Neuronal stem cell (in vitro differentiated cells): ENCODE measurements around the gene TMPRSS11D.
A peak's percentile ranks its signal among the peaks of the same experiment; 100 is the strongest.

ENCODE experiments used
- DNase-seq: peaks from one replicate; pipeline ENCODE4 v3.0.0-alpha.2; 2013; ENCODE audit warnings: low spot score
- H2AFZ ChIP-seq: one replicate; pipeline ENCODE4 v1.6.1; 2013; ENCODE audit warnings: mild to moderate bottlenecking, low read length, inconsistent platforms
- H2AK5ac ChIP-seq: 2 replicates; pipeline ENCODE4 v1.6.1; 2013; ENCODE audit warnings: low read depth, mild to moderate bottlenecking, inconsistent platforms, low read length, moderate library complexity, mixed read lengths
- H2BK120ac ChIP-seq: 2 replicates; pipeline ENCODE4 v1.6.1; 2013; ENCODE audit warnings: low read depth, mild to moderate bottlenecking, inconsistent platforms, low read length, moderate library complexity, mixed read lengths
- H2BK12ac ChIP-seq: one replicate; pipeline ENCODE4 v1.6.1; 2013; ENCODE audit warnings: low read length, inconsistent platforms
- H2BK15ac ChIP-seq: 2 replicates; pipeline ENCODE4 v1.6.1; 2013; ENCODE audit warnings: mild to moderate bottlenecking, low read length, inconsistent platforms, mixed read lengths
- H2BK5ac ChIP-seq: one replicate; pipeline ENCODE4 v1.6.1; 2013; ENCODE audit warnings: inconsistent platforms, mild to moderate bottlenecking, low read length, moderate library complexity
- H3K14ac ChIP-seq: one replicate; pipeline ENCODE4 v1.6.1; 2013; ENCODE audit warnings: low read length, inconsistent platforms
- H3K18ac ChIP-seq: 2 replicates; pipeline ENCODE4 v1.6.1; 2013; ENCODE audit warnings: low read length, inconsistent platforms
- H3K23ac ChIP-seq: 2 replicates; pipeline ENCODE4 v1.6.1; 2013; ENCODE audit warnings: low read depth, mild to moderate bottlenecking, mixed read lengths, low read length, inconsistent platforms; ENCODE audit not compliant: poor library complexity
- H3K27ac ChIP-seq: replicated peaks from 3 replicates; pipeline ENCODE4 v1.5.1; 2013; ENCODE audit warnings: low read length, inconsistent platforms
- H3K27me3 ChIP-seq, 3 experiments: 2 replicates each; pipeline ENCODE4 v1.6.1; 2013; ENCODE audit warnings: low read length in 3 of 3, mild to moderate bottlenecking in 2 of 3, inconsistent platforms in 1 of 3, low read depth in 1 of 3, mixed read lengths in 1 of 3, moderate library complexity in 1 of 3; ENCODE audit not compliant: control insufficient read depth in 3 of 3, insufficient read depth in 3 of 3
- H3K36me3 ChIP-seq, 2 donors: replicated peaks in 1 of 2; 2 replicates each; pipeline ENCODE4 v1.6.1; 2013; ENCODE audit warnings: low read length in 2 of 2; ENCODE audit not compliant: control insufficient read depth in 2 of 2, insufficient read depth in 2 of 2
- H3K4ac ChIP-seq: 2 replicates; pipeline ENCODE4 v1.6.1; 2013; ENCODE audit warnings: inconsistent platforms, mild to moderate bottlenecking, low read length, moderate library complexity
- H3K4me1 ChIP-seq, 2 donors: 1 replicate in 1 of 2; 2 replicates in 1 of 2; pipeline ENCODE4 v1.6.1; 2013; ENCODE audit warnings: low read length in 2 of 2, low read depth in 1 of 2; ENCODE audit not compliant: control insufficient read depth in 2 of 2, insufficient read depth in 1 of 2
- H3K4me2 ChIP-seq: one replicate; pipeline ENCODE4 v1.6.1; 2013; ENCODE audit warnings: mild to moderate bottlenecking, low read length, inconsistent platforms; ENCODE audit not compliant: insufficient read depth, poor library complexity, severe bottlenecking
- H3K4me3 ChIP-seq, 2 donors: 2 replicates each; pipeline ENCODE4 v1.5.1; 2013; ENCODE audit warnings: low read length in 2 of 2, mild to moderate bottlenecking in 2 of 2, inconsistent platforms in 1 of 2, moderate library complexity in 1 of 2
- H3K79me1 ChIP-seq: one replicate; pipeline ENCODE4 v1.6.1; 2013; ENCODE audit warnings: low read depth, mild to moderate bottlenecking, inconsistent platforms, low read length, moderate library complexity
- H3K9ac ChIP-seq: one replicate; pipeline ENCODE4 v1.6.1; 2013; ENCODE audit warnings: mild to moderate bottlenecking, low read depth, low read length, inconsistent platforms; ENCODE audit not compliant: poor library complexity
- H3K9me3 ChIP-seq, 2 donors: replicated peaks in 1 of 2; 2 replicates each; pipeline versions ENCODE3 to v1.6.1; 2013; ENCODE audit warnings: low read length in 2 of 2, mild to moderate bottlenecking in 2 of 2, inconsistent platforms in 1 of 2, low read depth in 1 of 2, mixed read lengths in 1 of 2, moderate library complexity in 1 of 2; ENCODE audit not compliant: control insufficient read depth in 2 of 2, insufficient read depth in 1 of 2
- H4K8ac ChIP-seq: one replicate; pipeline ENCODE4 v1.6.1; 2013; ENCODE audit warnings: low read depth, mild to moderate bottlenecking, inconsistent platforms, low read length, moderate library complexity
- H4K91ac ChIP-seq: one replicate; pipeline ENCODE4 v1.6.1; 2013; ENCODE audit warnings: low read length, low read depth, mild to moderate bottlenecking, inconsistent platforms; ENCODE audit not compliant: poor library complexity
- WGBS, 2 donors: extraction: QIAGEN DNeasy Blood & Tissue Kit; methylation state at CpG; one replicate each; pipeline ENCODE4 v1.1.7; 2013; ENCODE audit warnings: missing lambda C conversion rate in 2 of 2, mixed read lengths in 1 of 2; ENCODE audit not compliant: insufficient read length in 2 of 2, insufficient replicate concordance in 1 of 2; ENCODE audit errors: extremely low coverage in 2 of 2; 5-methylcytosine and 5-hydroxymethylcytosine counted together

TMPRSS11D gene

DNA sequence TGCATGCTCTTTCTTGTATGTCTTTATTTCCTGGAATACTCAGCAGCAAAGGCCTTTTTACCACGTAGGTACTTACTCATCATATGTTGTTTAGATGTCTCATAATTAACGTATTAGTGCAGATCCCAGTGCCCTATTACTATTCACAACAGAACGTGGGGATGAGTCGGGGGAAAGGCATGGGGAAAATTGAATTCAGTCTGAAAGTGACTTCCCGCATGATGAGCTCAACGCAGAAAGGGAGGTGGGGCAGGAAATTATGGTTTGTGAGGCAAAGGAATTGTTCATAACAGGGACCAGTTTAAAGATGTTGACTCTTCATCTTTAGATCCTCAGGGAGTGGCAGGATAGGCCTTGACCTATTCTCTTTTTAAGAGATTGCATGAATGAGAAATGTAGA, 2.0 kb upstream of the TMPRSS11D start:
- no peak overlapping the region for H3K27ac ChIP-seq
- no peak overlapping the region for H4K91ac ChIP-seq
- H4K8ac ChIP-seq, result no peak overlapping the region
- H2BK5ac ChIP-seq, result no peak overlapping the region
- H3K4me2 ChIP-seq, result no peak overlapping the region
- peaks cover 0 to 7% of the 10 kb centered on the region in 2 donors for H3K4me1 ChIP-seq
- WGBS, 2 donors, result no CpG with 5 or more reads among the region's 6 CpGs
- H2AFZ ChIP-seq, result peak overlapping the region; percentile 54
- no peak overlapping the region for H3K18ac ChIP-seq
- H3K9ac ChIP-seq, result no peak overlapping the region
- H3K9me3 ChIP-seq, result no peaks in the 10 kb centered on the region
- H3K14ac ChIP-seq, result no peak overlapping the region
- no peak overlapping the region for H2BK15ac ChIP-seq
- no peak overlapping the region for H3K4ac ChIP-seq
- H2BK12ac ChIP-seq, result no peak overlapping the region
- no peak overlapping the region for H2BK120ac ChIP-seq
- no peak overlapping the region for H3K4me3 ChIP-seq
- H3K79me1 ChIP-seq, result no peaks in the 10 kb centered on the region
- H3K36me3 ChIP-seq, result no peaks in the 10 kb centered on the region
- H2AK5ac ChIP-seq, result no peak overlapping the region
- no peaks in the 10 kb centered on the region for H3K27me3 ChIP-seq
- no peak for DNase-seq
- H3K23ac ChIP-seq, result no peak overlapping the region

DNA sequence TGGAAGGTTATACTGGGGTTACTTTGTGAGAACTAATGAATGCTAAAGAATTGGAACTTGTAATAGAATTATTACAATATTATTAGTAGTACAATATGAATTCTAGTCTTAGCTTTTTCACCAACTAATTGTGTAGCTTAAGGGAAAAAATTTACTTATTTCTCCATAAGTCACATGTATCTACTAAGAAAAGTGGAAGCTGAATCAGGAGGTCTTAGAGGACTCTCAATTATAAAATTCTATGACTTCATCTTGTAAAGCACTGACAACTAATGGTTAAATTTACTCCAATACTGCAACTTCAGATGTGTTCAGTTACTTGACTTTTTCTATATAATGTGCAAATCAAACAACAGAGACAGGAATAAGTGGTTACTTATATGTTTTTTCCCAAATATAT, 899 bp upstream of the TMPRSS11D start:
- Histone ChIP-seq H2BK5ac (no peak overlapping the region), H3K23ac (no peak overlapping the region), H3K4me1 (peaks cover 0 to 7% of the 10 kb centered on the region in 2 donors), H2BK12ac (no peak overlapping the region), H3K4ac (no peak overlapping the region), H3K27me3 (no peaks in the 10 kb centered on the region), H4K91ac (no peak overlapping the region), H2BK120ac (no peak overlapping the region), H3K36me3 (no peaks in the 10 kb centered on the region), H4K8ac (no peak overlapping the region), H3K14ac (no peak overlapping the region), H3K79me1 (no peaks in the 10 kb centered on the region), H3K9me3 (no peaks in the 10 kb centered on the region), H3K4me2 (no peak overlapping the region), H2AFZ (no peak overlapping the region), H3K27ac (no peak overlapping the region), H3K9ac (no peak overlapping the region), H2AK5ac (no peak overlapping the region), H2BK15ac (no peak overlapping the region), H3K4me3 (no peak overlapping the region), H3K18ac (no peak overlapping the region)
- DNase-seq, result no peak

DNA sequence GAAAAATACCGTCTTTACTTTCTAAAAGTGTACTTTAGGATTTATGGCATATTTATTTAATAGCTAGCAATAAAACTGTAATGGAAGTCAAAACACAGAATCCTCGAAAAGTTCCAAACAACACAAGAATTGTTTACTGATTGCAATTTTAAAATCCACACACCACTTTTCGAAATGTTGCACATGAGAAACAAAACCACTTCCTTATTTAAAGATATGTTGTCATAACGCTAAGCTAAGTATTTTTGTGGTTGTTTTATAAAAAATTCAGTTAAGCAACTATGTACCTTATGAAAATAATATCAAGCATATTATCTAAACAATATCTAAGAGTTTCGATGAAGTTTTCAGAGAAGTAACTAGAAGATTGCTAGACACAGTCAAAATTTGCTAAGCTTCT, 344 bp downstream of the TMPRSS11D start:
- H3K18ac ChIP-seq, result no peak overlapping the region
- WGBS, 2 donors, result no CpG with 5 or more reads among the region's 5 CpGs
- no peak overlapping the region for H3K27ac ChIP-seq

DNA sequence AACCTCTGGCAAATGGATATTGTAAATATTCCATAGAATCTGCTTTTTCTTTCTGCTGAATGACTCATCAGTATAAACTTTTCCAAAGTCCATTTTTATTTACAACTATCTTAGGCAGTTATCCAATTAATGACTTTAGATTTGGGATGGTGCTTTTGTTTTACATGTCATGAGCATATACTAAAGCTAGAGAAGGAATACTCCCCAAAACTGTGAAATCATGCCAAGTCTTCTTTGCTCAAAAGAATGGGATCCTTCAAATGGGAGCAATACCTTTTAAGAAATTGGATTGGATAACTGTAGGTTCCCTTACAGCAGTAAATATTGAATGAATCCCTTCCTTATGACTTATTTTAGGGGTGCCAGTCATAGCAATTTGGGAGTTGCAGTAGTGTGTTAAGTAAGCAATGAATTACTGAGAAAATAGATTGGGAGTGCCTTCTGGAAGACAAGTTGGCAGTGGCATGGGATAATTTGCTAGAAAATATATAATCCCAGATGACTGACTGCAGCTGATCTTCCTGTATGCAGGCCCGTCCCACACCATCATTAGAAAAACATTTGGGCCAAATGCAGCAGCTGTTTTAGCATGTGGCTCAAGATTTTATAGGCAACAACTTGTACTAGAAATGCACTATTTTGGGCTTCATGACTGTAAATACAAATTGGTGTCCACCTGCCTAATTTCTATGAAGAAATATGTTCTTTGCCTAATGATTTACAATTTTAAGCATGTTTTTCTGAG, 2.8 kb downstream of the TMPRSS11D start:
- Histone ChIP-seq H2BK120ac (no peak overlapping the region), H3K27ac (peak overlapping the region; percentile 12), H3K4me3 (no peak overlapping the region), H2AK5ac (no peak overlapping the region), H2BK12ac (no peak overlapping the region), H2AFZ (peak overlapping the region; percentile 43), H4K91ac (no peak overlapping the region), H3K4me1 (peaks cover 0 to 7% of the 10 kb centered on the region in 2 donors), H3K18ac (no peak overlapping the region), H3K14ac (no peak overlapping the region), H3K9ac (no peak overlapping the region), H3K23ac (no peak overlapping the region), H3K4ac (no peak overlapping the region), H3K4me2 (peak overlapping the region; percentile 18), H2BK15ac (no peak overlapping the region), H3K79me1 (no peaks in the 10 kb centered on the region), H3K27me3 (no peaks in the 10 kb centered on the region), H3K36me3 (no peaks in the 10 kb centered on the region), H2BK5ac (no peak overlapping the region), H3K9me3 (no peaks in the 10 kb centered on the region), H4K8ac (no peak overlapping the region)
- no peak for DNase-seq
- WGBS, 2 donors, result no CpG with 5 or more reads among the region's 1 CpG

More for the DNA sequence above, 344 bp downstream of the TMPRSS11D start:
- Histone ChIP-seq H3K27me3 (no peaks in the 10 kb centered on the region), H3K23ac (no peak overlapping the region), H3K9ac (no peak overlapping the region), H3K79me1 (no peaks in the 10 kb centered on the region), H3K36me3 (no peaks in the 10 kb centered on the region), H2BK12ac (no peak overlapping the region), H3K14ac (no peak overlapping the region), H4K91ac (no peak overlapping the region), H2BK5ac (no peak overlapping the region), H3K4ac (no peak overlapping the region), H3K4me2 (no peak overlapping the region), H3K9me3 (no peaks in the 10 kb centered on the region), H4K8ac (no peak overlapping the region), H2BK15ac (no peak overlapping the region), H3K4me1 (peaks cover 0 to 7% of the 10 kb centered on the region in 2 donors), H3K4me3 (no peak overlapping the region), H2AK5ac (no peak overlapping the region), H2BK120ac (no peak overlapping the region), H2AFZ (no peak overlapping the region)
- DNase-seq, result no peak
